Epithelial cell of proximal tubule (primary cell): ENCODE measurements around the gene PGA3. TPM values are rescaled to one million over a fixed set of nuclear protein-coding genes. Genes with fewer than 3 reads are reported as not detected.
"Not testable (repeated sequence)": the region's sequence is repeated elsewhere in the genome, so short reads cannot be mapped to it uniquely, and the experiment has no call there.

ENCODE experiments used
- DNase-seq: peaks from one replicate; pipeline ENCODE4 v3.0.0-alpha.2; 2011; ENCODE audit warnings: low read depth
- H3K4me3 ChIP-seq: 2 replicates; pipeline ENCODE4 v1.5.1; 2011; ENCODE audit warnings: low read depth, mild to moderate bottlenecking, low read length
- CTCF ChIP-seq: conservative IDR thresholded peaks from 2 replicates; pipeline ENCODE4 v1.5.1; 2012; ENCODE audit warnings: low read depth, mild to moderate bottlenecking, low read length
- total RNA-seq: library from RNA; depleted of rRNA; stranded (reverse); fragments of >200 nt; gene quantifications from 2 replicates; pipeline ENCODE4 v1.2.3, GENCODE V29; 2015

PGA3 gene
- total RNA-seq, 1 donor from 2014 or later, result not detected

- TF ChIP-seq CTCF, result no peak
- no peak for DNase-seq
- H3K4me3 ChIP-seq, result no peak overlapping the region
These were observed 30.4 kb upstream of the PGA3 start for GRCh38 chr11:61172888-61173287.

GRCh38 chr11:61173456-61173855 lies 29.9 kb upstream of the PGA3 start:
- H3K4me3 ChIP-seq, result no peak overlapping the region
- no peak for DNase-seq
- TF ChIP-seq CTCF, result peak; percentile 29

- no peak overlapping the region for H3K4me3 ChIP-seq
- TF ChIP-seq CTCF, result no peak
- no peak for DNase-seq
These were observed 29.0 kb upstream of the PGA3 start for GRCh38 chr11:61174273-61174672.

- no peak for DNase-seq
- no peak for TF ChIP-seq CTCF
- H3K4me3 ChIP-seq, result no peak overlapping the region
These were observed 28.4 kb upstream of the PGA3 start for GRCh38 chr11:61174949-61175348.

- H3K4me3 ChIP-seq, result no peak overlapping the region
- no peak for DNase-seq
- TF ChIP-seq CTCF, result no peak
These were observed 26.9 kb upstream of the PGA3 start for GRCh38 chr11:61176446-61176845.

GRCh38 chr11:61180205-61180604 lies 23.1 kb upstream of the PGA3 start:
- not testable (repeated sequence) for H3K4me3 ChIP-seq, DNase-seq

- no peak overlapping the region for H3K4me3 ChIP-seq
- no peak for TF ChIP-seq CTCF
- no peak for DNase-seq
These were observed 21.8 kb upstream of the PGA3 start for GRCh38 chr11:61181489-61181888.

- TF ChIP-seq CTCF, result peak; percentile 5
- DNase-seq, result no peak
These were observed 19.7 kb upstream of the PGA3 start for GRCh38 chr11:61183645-61184044.

More at GRCh38 chr11:61183645-61184044, 19.7 kb upstream of the PGA3 start:
- H3K4me3 ChIP-seq, result no peak overlapping the region
